Spleen (tissue), 11 donors: ENCODE measurements around the gene AGBL1. TPM values are rescaled to one million over a fixed set of nuclear protein-coding genes. Genes with fewer than 3 reads are reported as not detected.

Experiments
- DNase-seq: peaks from one replicate; pipeline ENCODE4 v3.0.0-alpha.2; 2020
- H3K27ac ChIP-seq, 8 donors: fragments of 200-600 bp; sonication (generic) in 7 of 8; 1 replicate in 4 of 8; 2 replicates in 4 of 8; pipeline versions ENCODE4 v1.5.0 to v1.8.0; 2016 to 2021; ENCODE audit warnings: inconsistent platforms in 4 of 8, mild to moderate bottlenecking in 4 of 8, moderate library complexity in 1 of 8
- H3K27me3 ChIP-seq, 7 donors: fragments of 200-600 bp; sonication (generic) in 6 of 7; replicated peaks in 1 of 7; 1 replicate in 4 of 7; 2 replicates in 3 of 7; pipeline versions ENCODE4 v1.5.0 to v1.8.0; 2016 to 2021; ENCODE audit warnings: inconsistent platforms in 3 of 7, mild to moderate bottlenecking in 1 of 7
- H3K36me3 ChIP-seq, 6 donors: fragments of 200-600 bp; sonication (generic) in 5 of 6; 1 replicate in 4 of 6; 2 replicates in 2 of 6; pipeline versions ENCODE4 v1.5.0 to v1.8.0; 2016 to 2021; ENCODE audit warnings: inconsistent platforms in 2 of 6
- H3K4me1 ChIP-seq, 6 donors: fragments of 200-600 bp; sonication (generic) in 5 of 6; 1 replicate in 3 of 6; 2 replicates in 3 of 6; pipeline versions ENCODE4 v1.5.0 to v1.8.0; 2016 to 2021; ENCODE audit warnings: inconsistent platforms in 3 of 6
- H3K4me3 ChIP-seq, 8 donors: fragments of 200-600 bp; sonication (generic) in 7 of 8; 1 replicate in 4 of 8; 2 replicates in 4 of 8; pipeline versions ENCODE4 v1.5.0 to v1.8.0; 2016 to 2021; ENCODE audit warnings: inconsistent platforms in 4 of 8, mild to moderate bottlenecking in 4 of 8, moderate library complexity in 2 of 8
- H3K9me3 ChIP-seq, 8 donors: fragments of 200-600 bp; sonication (generic) in 7 of 8; 1 replicate in 4 of 8; 2 replicates in 4 of 8; pipeline versions ENCODE4 v1.5.0 to v1.8.0; 2016 to 2021; ENCODE audit warnings: inconsistent platforms in 4 of 8
- CTCF ChIP-seq, 11 experiments: fragments of 200-600 bp in 7 of 11; fragments of 450-650 bp in 4 of 11; sonication (generic) in 4 of 11; IDR thresholded peaks in 8 of 11; conservative IDR thresholded peaks in 3 of 11; 1 replicate in 7 of 11; 2 replicates in 4 of 11; pipeline versions ENCODE4 v1.4.0 to v1.8.0; 2016 to 2021; ENCODE audit warnings: antibody characterized with exemption in 11 of 11, inconsistent platforms in 4 of 11, mild to moderate bottlenecking in 1 of 11
- POLR2A ChIP-seq, 3 donors: fragments of 450-650 bp; IDR thresholded peaks; one replicate each; pipeline ENCODE4 v1.5.1; 2017; ENCODE audit warnings: antibody characterized with exemption in 3 of 3, mild to moderate bottlenecking in 1 of 3
- POLR2AphosphoS5 ChIP-seq, 3 donors: sonication (generic); formaldehyde crosslinking; IDR thresholded peaks; one replicate each; pipeline ENCODE4 v1.5.1; 2017; ENCODE audit warnings: antibody characterized with exemption in 3 of 3
- WGBS, 5 donors: extraction: QIAGEN DNeasy Blood & Tissue Kit in 3 of 5; methylation state at CpG; one replicate each; pipeline versions ENCODE4 v1.1.5 to v1.1.7; 2013 to 2018; 5-methylcytosine and 5-hydroxymethylcytosine counted together
- intact Hi-C: fragments of 100-400 bp; cut with DNase I; formaldehyde crosslinking; loops from one replicate; pipeline ENCODE4 v1.15.0; 2023; ENCODE audit warnings: low total_unique reads
- polyA plus RNA-seq, 3 donors: library from polyadenylated mRNA; stranded (reverse); fragments of 200-250 nt; gene quantifications; one replicate each; pipeline ENCODE4 v1.2.1, GENCODE V29; 2013
- total RNA-seq, 7 donors: library from RNA; depleted of rRNA in 3 of 7; stranded (reverse); fragments of >200 nt in 3 of 7; fragmentation: NEBNext Ultra II Directional in 4 of 7; extraction: Animal tissue kit (Norgen Biotek cat#: 25700) in 4 of 7; gene quantifications; one replicate each; pipeline versions ENCODE4 v1.1.0 to v1.2.1, GENCODE V29; 2016 to 2021
- donor health status: healthy with polysubstance abuse.
- donor health status: DM: no; HTN: no; CAD: no; lungs with moderate emphysema.
- donor health status: DM: no; HTN: no; CAD: no.
- donor health status: Bipolar disorder and iron deficiency.
- donor health status: healthy.
- donor health status: DM: no; HTN: no; CAD: no.
- donor health status: DM: yes; HTN: yes; CAD: no.

The AGBL1 gene
- total and polyA plus RNA-seq, 10 donors: not detected

- WGBS, 5 donors: 68 to 93% (median 83%) methylated on average over 5 of the region's 5 CpGs
- H3K27ac ChIP-seq: no peak overlapping the region
- no peak for DNase-seq
Observed at GRCh38 chr15:86382341-86382740, 302.7 kb downstream of the AGBL1 start.

GRCh38 chr15:86383611-86384010, 303.9 kb downstream of the AGBL1 start:
- peaks cover 0 to 4% (median 0%) of the 10 kb centered on the region in 7 donors for H3K27me3 ChIP-seq
- TF ChIP-seq CTCF (IDR thresholded peaks at IDR 0.05 in 8 of 11, conservative IDR thresholded peaks at IDR 0.05 in 3 of 11) (no peak), POLR2A (IDR thresholded peaks at IDR 0.05) (no peak), POLR2AphosphoS5 (IDR thresholded peaks at IDR 0.05) (no peak)
- H3K27ac ChIP-seq: no peak overlapping the region
- DNase-seq: no peak
- intact Hi-C loops: no loop called here
- no peaks in the 10 kb centered on the region for H3K4me1 ChIP-seq
- H3K36me3 ChIP-seq: no peaks in the 10 kb centered on the region
- no peak overlapping the region for H3K4me3 ChIP-seq
- H3K9me3 ChIP-seq: no peaks in the 10 kb centered on the region
- WGBS, 5 donors: 82 to 90% (median 83%) methylated on average over 6 of the region's 6 CpGs

More at GRCh38 chr15:86382341-86382740, 302.7 kb downstream of the AGBL1 start:
- Histone ChIP-seq H3K9me3 (no peaks in the 10 kb centered on the region), H3K36me3 (no peaks in the 10 kb centered on the region), H3K4me3 (no peak overlapping the region), H3K4me1 (no peaks in the 10 kb centered on the region), H3K27me3 (no peaks in the 10 kb centered on the region)
- no peak for TF ChIP-seq POLR2AphosphoS5 (IDR thresholded peaks at IDR 0.05)
- no peak for TF ChIP-seq CTCF (IDR thresholded peaks at IDR 0.05 in 8 of 11, conservative IDR thresholded peaks at IDR 0.05 in 3 of 11)
- TF ChIP-seq POLR2A (IDR thresholded peaks at IDR 0.05): no peak
- intact Hi-C loops: no loop called here

- TF ChIP-seq POLR2A (IDR thresholded peaks at IDR 0.05): no peak
- no peak for TF ChIP-seq CTCF (IDR thresholded peaks at IDR 0.05 in 8 of 11, conservative IDR thresholded peaks at IDR 0.05 in 3 of 11)
- TF ChIP-seq POLR2AphosphoS5 (IDR thresholded peaks at IDR 0.05): no peak
- Histone ChIP-seq H3K9me3 (no peaks in the 10 kb centered on the region), H3K4me3 (no peak overlapping the region), H3K4me1 (no peaks in the 10 kb centered on the region), H3K27me3 (peaks cover 0 to 4% (median 0%) of the 10 kb centered on the region in 7 donors), H3K36me3 (no peaks in the 10 kb centered on the region), H3K27ac (no peak overlapping the region)
- 72 to 84% (median 78%) methylated on average over 6 of the region's 6 CpGs for WGBS, 5 donors
- intact Hi-C loops: no loop called here
- DNase-seq: no peak
Observed at GRCh38 chr15:86384186-86384585, 304.5 kb downstream of the AGBL1 start.

GRCh38 chr15:86392296-86392695, 312.6 kb downstream of the AGBL1 start:
- TF ChIP-seq CTCF (IDR thresholded peaks at IDR 0.05 in 8 of 11, conservative IDR thresholded peaks at IDR 0.05 in 3 of 11) (no peak), POLR2AphosphoS5 (IDR thresholded peaks at IDR 0.05) (no peak), POLR2A (IDR thresholded peaks at IDR 0.05) (no peak)
- 76 to 89% (median 82%) methylated on average over 1 of the region's 1 CpG for WGBS, 5 donors
- Histone ChIP-seq H3K4me3 (no peak overlapping the region), H3K36me3 (no peaks in the 10 kb centered on the region), H3K9me3 (no peaks in the 10 kb centered on the region), H3K27ac (no peak overlapping the region), H3K4me1 (no peaks in the 10 kb centered on the region), H3K27me3 (peaks cover 0 to 4% (median 0%) of the 10 kb centered on the region in 7 donors)
- DNase-seq: no peak
- intact Hi-C loops: no loop called here
